HCT116 (cell line): ENCODE measurements around the gene NXT1. TPM values are rescaled to one million over a fixed set of nuclear protein-coding genes. Genes with fewer than 3 reads are reported as not detected.

Experiments used
- ATAC-seq: fragments of 200-7000 bp; cut with Tn5 transposase; 2 replicates; pipeline ENCODE4 v1.9.1; 2020; ENCODE audit warnings: mild to moderate bottlenecking, moderate library complexity
- BruUV-seq: library from RNA; stranded (reverse); fragments of 400-500 nt; replicated peaks from 2 replicates; lab custom pipeline; 2021; lab: Mats Ljungman, UMichigan
- CTCF ChIA-PET: fragments of 300-600 bp; sonication (Branson Sonifier 250); formaldehyde crosslinking; loops from one replicate; lab custom pipeline; 2021; ENCODE audit warnings: antibody characterized with exemption; lab: Charles Lee
- POLR2A ChIA-PET: fragments of 300-600, 350-600 bp; sonication (Branson Sonifier 250); formaldehyde crosslinking; loops from one replicate; lab custom pipeline; 2021; ENCODE audit warnings: antibody characterized with exemption; lab: Charles Lee
- RAD21 ChIA-PET, 2 experiments: fragments of 300-600 bp; sonication (Branson Sonifier 250); formaldehyde crosslinking; loops; one replicate each; lab custom pipeline; 2023; ENCODE audit warnings: low total read pairs in 2 of 2; ENCODE audit not compliant: uncharacterized antibody in 2 of 2, unreplicated experiment in 2 of 2, low non-redundant PET in 1 of 2; lab: Charles Lee
- DNase-seq: peaks from one replicate; pipeline ENCODE4 v3.0.0-alpha.2; 2010; ENCODE audit warnings: low read depth, low spot score
- H2AFZ ChIP-seq: fragments of 200-600 bp; shearing (Covaris generic), sonication (generic); 2 replicates; pipeline ENCODE4 v1.6.1; 2017; ENCODE audit warnings: low read depth, mixed run types, mixed read lengths, antibody characterized with exemption, low read length; ENCODE audit not compliant: poor library complexity, severe bottlenecking
- H3K27ac ChIP-seq: 2 replicates; pipeline ENCODE4 v1.5.1; 2012; ENCODE audit warnings: low read depth, low read length
- H3K27me3 ChIP-seq: fragments of 200-600 bp; sonication (generic); 2 replicates; pipeline ENCODE4 v1.6.1; 2016; ENCODE audit warnings: mixed run types, low read length, mixed read lengths; ENCODE audit not compliant: insufficient read depth
- H3K36me3 ChIP-seq, 2 experiments: fragments of 200-500 bp in 1 of 2; fragments of 200-600 bp in 1 of 2; sonication (Bioruptor generic) in 1 of 2; sonication (generic) in 1 of 2; 2 replicates each; pipeline versions ENCODE4 v1.5.1 to v1.6.1; 2014 to 2016; ENCODE audit warnings: low read length in 2 of 2, inconsistent platforms in 1 of 2, mixed read lengths in 1 of 2, mixed run types in 1 of 2; ENCODE audit not compliant: insufficient read depth in 2 of 2, control insufficient read depth in 1 of 2
- H3K4me1 ChIP-seq, 2 experiments: fragments of 200-600 bp in 1 of 2; sonication (generic) in 1 of 2; 2 replicates each; pipeline versions ENCODE4 v1.5.1 to v1.6.1; 2012 to 2017; ENCODE audit warnings: low read length in 2 of 2, inconsistent platforms in 1 of 2, mild to moderate bottlenecking in 1 of 2, mixed read lengths in 1 of 2, mixed run types in 1 of 2, moderate library complexity in 1 of 2; ENCODE audit not compliant: insufficient read depth in 2 of 2, control insufficient read depth in 1 of 2
- H3K4me2 ChIP-seq: fragments of 200-600 bp; sonication (generic); 2 replicates; pipeline ENCODE4 v1.6.1; 2017; ENCODE audit warnings: mixed run types, low read length, mixed read lengths
- H3K4me3 ChIP-seq, 2 experiments: fragments of 200-600 bp in 1 of 2; sonication (generic) in 1 of 2; replicated peaks in 1 of 2; 2 replicates each; pipeline ENCODE4 v1.5.1; 2011 to 2016; ENCODE audit warnings: low read length in 2 of 2, control low read depth in 1 of 2, low read depth in 1 of 2, mild to moderate bottlenecking in 1 of 2, mixed read lengths in 1 of 2, mixed run types in 1 of 2
- H3K79me2 ChIP-seq: fragments of 200-600 bp; sonication (generic); 2 replicates; pipeline ENCODE4 v1.6.1; 2017; ENCODE audit warnings: mild to moderate bottlenecking, mixed run types, low read length, moderate library complexity, mixed read lengths; ENCODE audit not compliant: insufficient read depth
- H3K9ac ChIP-seq: fragments of 200-600 bp; sonication (generic); 2 replicates; pipeline ENCODE4 v1.6.1; 2016; ENCODE audit warnings: low read length, mixed read lengths
- H3K9me2 ChIP-seq: fragments of 200-600 bp; sonication (generic), shearing (Covaris generic); 2 replicates; pipeline ENCODE4 v1.6.1; 2017; ENCODE audit warnings: mixed run types, mild to moderate bottlenecking, moderate library complexity; ENCODE audit not compliant: insufficient read depth
- H3K9me3 ChIP-seq, 2 experiments: fragments of 200-500 bp in 1 of 2; fragments of 200-600 bp in 1 of 2; sonication (Bioruptor generic) in 1 of 2; sonication (generic) in 1 of 2; 2 replicates each; pipeline ENCODE4 v1.6.1; 2014 to 2017; ENCODE audit warnings: low read length in 2 of 2, mixed read lengths in 2 of 2, inconsistent platforms in 1 of 2, low read depth in 1 of 2, mild to moderate bottlenecking in 1 of 2, mixed run types in 1 of 2, moderate library complexity in 1 of 2; ENCODE audit not compliant: control insufficient read depth in 1 of 2, insufficient read depth in 1 of 2
- H4K20me1 ChIP-seq: fragments of 200-600 bp; sonication (generic), shearing (Covaris generic); 2 replicates; pipeline ENCODE4 v1.6.1; 2017; ENCODE audit warnings: mixed run types, mild to moderate bottlenecking, moderate library complexity; ENCODE audit not compliant: insufficient read depth
- CEBPB ChIP-seq: IDR thresholded peaks from 2 replicates; pipeline ENCODE4 v1.6.1; 2012; ENCODE audit warnings: low read depth
- EGR1 ChIP-seq: IDR thresholded peaks from 2 replicates; pipeline ENCODE4 v1.6.1; 2012; ENCODE audit warnings: low read depth
- EZH2 ChIP-seq: fragments of 200-600 bp; sonication (generic); IDR thresholded peaks from 2 replicates; pipeline ENCODE4 v1.6.1; 2017; ENCODE audit warnings: antibody characterized with exemption, mixed run types
- EZH2phosphoT487 ChIP-seq: fragments of 200-600 bp; IDR thresholded peaks from 2 replicates; pipeline ENCODE4 v1.6.1; 2018; ENCODE audit warnings: antibody characterized with exemption, borderline replicate concordance
- FOSL1 ChIP-seq: IDR thresholded peaks from 2 replicates; pipeline ENCODE4 v1.6.1; 2012; ENCODE audit warnings: low read depth
- JUND ChIP-seq: IDR thresholded peaks from 2 replicates; pipeline ENCODE4 v1.6.1; 2012
- MAX ChIP-seq: IDR thresholded peaks from 2 replicates; pipeline ENCODE4 v1.6.1; 2012
- POLR2AphosphoS5 ChIP-seq: IDR thresholded peaks from 2 replicates; pipeline ENCODE4 v1.6.1; 2011; ENCODE audit warnings: mild to moderate bottlenecking, low read depth, low read length, moderate library complexity
- RAD21 ChIP-seq: IDR thresholded peaks from 2 replicates; pipeline ENCODE4 v1.6.1; 2012; ENCODE audit warnings: low read depth, mild to moderate bottlenecking
- REST ChIP-seq: IDR thresholded peaks from 2 replicates; pipeline ENCODE4 v1.6.1; 2012; ENCODE audit warnings: low read depth
- SIN3A ChIP-seq: IDR thresholded peaks from 2 replicates; pipeline ENCODE4 v1.6.1; 2012; ENCODE audit warnings: low read depth
- SRF ChIP-seq: IDR thresholded peaks from 2 replicates; pipeline ENCODE4 v1.6.1; 2012; ENCODE audit warnings: low read depth
- TCF7L2 ChIP-seq: IDR thresholded peaks from 2 replicates; pipeline ENCODE4 v1.7.0; 2011; ENCODE audit warnings: borderline replicate concordance, inconsistent platforms; ENCODE audit not compliant: insufficient read depth, insufficient read length; ENCODE audit errors: extremely low read depth
- ZBTB33 ChIP-seq: IDR thresholded peaks from 2 replicates; pipeline ENCODE4 v1.6.1; 2011; ENCODE audit warnings: mild to moderate bottlenecking, low read length, moderate library complexity; ENCODE audit not compliant: insufficient replicate concordance; ENCODE audit errors: extremely low read depth
- ZFX ChIP-seq: fragments of 450-650 bp; IDR thresholded peaks from 2 replicates; pipeline ENCODE4 v1.6.1; 2017
- intact Hi-C: fragments of 100-400 bp; cut with micrococcal nuclease; formaldehyde crosslinking; loops from 2 replicates; pipeline ENCODE4 v1.10.0; 2022
- total RNA-seq: library from RNA; stranded (reverse); gene quantifications from one replicate; pipeline ENCODE4 v1.2.1, GENCODE V29; 2021; ENCODE audit not compliant: unreplicated experiment

NXT1 gene
- total RNA-seq, 1 experiment from 2014 or later: 29.9 TPM

GRCh38 chr20:23315099-23315498 is 35.5 kb upstream of the NXT1 start (continued):
- TF ChIP-seq REST: no peak
- no peak for TF ChIP-seq MAX

- Histone ChIP-seq H4K20me1 (no peaks in the 10 kb centered on the region), H3K27ac (no peak overlapping the region), H3K79me2 (no peaks in the 10 kb centered on the region), H3K36me3 (no peaks in the 10 kb centered on the region), H3K9ac (no peak overlapping the region), H3K9me3 (no peaks in the 10 kb centered on the region), H3K4me2 (no peak overlapping the region), H2AFZ (no peak overlapping the region), H3K27me3 (peaks cover 52% of the 10 kb centered on the region), H3K9me2 (no peaks in the 10 kb centered on the region), H3K4me1 (no peaks in the 10 kb centered on the region; a peak in 1 of 4 replicates), H3K4me3 (no peak overlapping the region)
- ATAC-seq (no peak), DNase-seq (no peak)
- intact Hi-C loops: no loop called here
- no TSS peak for BruUV-seq
- ChIA-PET RAD21 (no interaction called here), POLR2A (no interaction called here), CTCF (no interaction called here)
- TF ChIP-seq ZFX: no peak
- TF ChIP-seq RAD21: no peak
- TF ChIP-seq SIN3A: no peak
- no peak for TF ChIP-seq EZH2phosphoT487
- no peak for TF ChIP-seq TCF7L2
- TF ChIP-seq ZBTB33: no peak
- TF ChIP-seq EGR1: no peak
- no peak for TF ChIP-seq FOSL1
- TF ChIP-seq SRF: no peak
- no peak for TF ChIP-seq MAX
- no peak for TF ChIP-seq EZH2
- no peak for TF ChIP-seq POLR2AphosphoS5
- TF ChIP-seq JUND: no peak
- TF ChIP-seq CEBPB: no peak
These were observed 34.0 kb upstream of the NXT1 start for GRCh38 chr20:23316626-23317025.
